ENCODE data around the gene CCND1.

GRCh38 chr11:69650081-69650831 lies 9.3 kb downstream of the CCND1 start:
- TF ChIP-seq POLR2A (IDR thresholded peaks at IDR 0.05) (no peak), CTCF (IDR thresholded peaks at IDR 0.05 in 8 of 11, conservative IDR thresholded peaks at IDR 0.05 in 3 of 11) (no peak), POLR2AphosphoS5 (IDR thresholded peaks at IDR 0.05) (no peak)
